Coronary artery (tissue), 2 donors: ENCODE measurements around the gene IL19.
A peak's percentile ranks its signal among the peaks of the same experiment; 100 is the strongest.

Source experiments
- DNase-seq: peaks from one replicate; pipeline ENCODE4 v3.0.0-alpha.2; 2017; ENCODE audit warnings: low spot score
- H3K27ac ChIP-seq, 2 donors: fragments of 200-600 bp; sonication (generic); one replicate each; pipeline ENCODE4 v1.5.1; 2016 to 2019
- H3K4me3 ChIP-seq: fragments of 200-600 bp; sonication (generic); 2 replicates; pipeline ENCODE4 v1.5.1; 2016; ENCODE audit warnings: mild to moderate bottlenecking, moderate library complexity
- CTCF ChIP-seq: fragments of 200-600 bp; sonication (generic); IDR thresholded peaks from one replicate; pipeline ENCODE4 v1.5.1; 2019; ENCODE audit warnings: antibody characterized with exemption

Gene IL19

GRCh38 chr1:206890125-206891060 is 119.8 kb downstream of the IL19 start:
- TF ChIP-seq CTCF = no peak
- H3K27ac ChIP-seq = no peak overlapping the region
- no peak for DNase-seq
- peak overlapping the region; percentile 28 for H3K4me3 ChIP-seq

GRCh38 chr1:206891412-206891811 is 120.8 kb downstream of the IL19 start:
- TF ChIP-seq CTCF = no peak
- H3K27ac ChIP-seq = no peak overlapping the region
- no peak overlapping the region for H3K4me3 ChIP-seq
- DNase-seq = no peak
